ACHN (cell line): Measurements from ENCODE around the gene PELI2.

ENCODE experiments used
- DNase-seq: peaks from one replicate; pipeline ENCODE4 v3.0.0-alpha.2; 2015
- in situ Hi-C: cut with HindIII; loops from 2 replicates; pipeline ENCODE4 v1.10.0; 2017; ENCODE audit warnings: low sequenced_read_pairs, low pct_ligation_motif_present, low pct_unique_long_range_greater_than_20kb

PELI2 gene

DNA sequence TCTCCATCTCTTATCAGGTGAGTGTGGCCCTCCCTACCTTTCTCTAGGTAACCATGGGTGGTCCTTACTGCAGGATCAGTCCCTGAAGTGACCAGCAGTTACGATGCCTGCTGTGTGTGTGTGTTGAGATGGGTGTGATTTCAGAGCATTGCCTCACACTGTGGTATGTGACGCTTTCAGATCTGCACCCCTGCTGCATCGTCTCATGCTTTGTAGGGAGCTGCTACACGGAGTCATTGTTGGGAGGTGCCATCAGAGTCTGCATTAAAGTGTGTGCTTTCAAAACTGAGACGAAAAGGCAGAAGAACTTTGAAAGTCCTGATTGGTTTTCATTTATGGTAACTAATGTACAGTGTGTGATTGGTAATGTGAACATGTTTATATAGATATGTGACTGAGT is 150.5 kb downstream of the PELI2 start:
- no peak for DNase-seq
- in situ Hi-C loops = no loop called here

DNA sequence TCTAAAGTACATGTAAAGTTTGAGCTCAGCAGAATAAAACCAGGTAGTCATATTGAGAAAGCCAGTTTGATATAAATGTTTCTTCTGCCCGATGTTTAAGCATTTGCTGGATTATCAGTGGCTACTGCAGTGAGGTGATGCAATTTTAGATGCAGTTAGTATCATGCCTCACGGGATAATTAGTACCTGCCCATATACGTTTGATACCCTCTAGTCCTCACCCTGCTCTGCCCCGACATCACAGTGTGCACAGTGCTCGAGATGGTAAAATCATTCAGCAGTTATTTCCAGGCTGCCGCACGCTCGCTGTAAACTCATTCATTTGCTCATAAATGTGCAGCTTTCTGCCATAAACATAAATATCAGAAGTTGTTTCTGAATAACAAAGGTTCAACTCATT is 152.7 kb downstream of the PELI2 start:
- DNase-seq = no peak
- in situ Hi-C loops = no loop called here

- DNase-seq = no peak
Measured at GRCh38 chr14:56271970-56272369, 153.8 kb downstream of the PELI2 start.

DNA sequence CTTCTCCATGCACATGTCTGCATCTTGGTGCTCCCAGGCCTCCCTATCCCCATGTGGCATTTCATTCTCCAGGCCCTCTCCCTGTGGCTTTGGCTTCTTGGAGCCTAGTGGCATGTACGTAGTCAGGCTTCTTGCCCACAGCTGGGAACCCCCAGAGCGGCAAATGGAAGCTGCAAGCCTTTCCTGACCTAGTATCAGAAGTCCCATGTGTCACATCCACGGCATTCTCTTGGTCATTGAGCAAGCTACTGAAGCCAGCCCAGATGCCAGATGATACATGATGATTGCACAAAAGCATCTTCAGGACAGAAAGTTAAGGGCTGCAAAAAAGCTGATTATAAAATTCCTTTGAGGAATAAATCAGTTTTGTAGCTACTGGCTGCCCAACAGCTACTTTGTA is 154.9 kb downstream of the PELI2 start:
- in situ Hi-C loops = no loop called here
- DNase-seq = no peak

More at GRCh38 chr14:56271970-56272369, 153.8 kb downstream of the PELI2 start:
- in situ Hi-C loops = no loop called here

GRCh38 chr14:56273951-56274350 is 155.7 kb downstream of the PELI2 start:
- no peak for DNase-seq
- in situ Hi-C loops = no loop called here

DNA sequence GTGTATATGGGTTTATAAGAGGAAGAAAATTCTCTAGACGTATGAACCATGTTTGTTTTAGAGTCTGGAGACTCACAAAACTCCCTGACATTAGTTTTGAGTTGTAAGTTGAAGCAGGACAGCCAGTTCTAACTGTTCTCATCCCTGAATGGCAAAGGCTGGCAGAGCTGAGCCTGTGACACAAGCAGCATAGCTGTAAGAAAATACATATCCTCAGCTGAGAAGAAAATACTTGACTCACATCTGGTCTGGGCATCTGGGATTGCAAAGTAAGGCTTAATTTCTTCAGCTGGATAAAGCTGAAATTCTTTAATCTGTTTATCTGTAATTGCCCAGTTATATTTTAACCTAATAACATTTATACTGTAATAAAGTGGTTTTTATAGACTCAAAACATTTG is 156.3 kb downstream of the PELI2 start:
- in situ Hi-C loops = no loop called here
- no peak for DNase-seq

DNA sequence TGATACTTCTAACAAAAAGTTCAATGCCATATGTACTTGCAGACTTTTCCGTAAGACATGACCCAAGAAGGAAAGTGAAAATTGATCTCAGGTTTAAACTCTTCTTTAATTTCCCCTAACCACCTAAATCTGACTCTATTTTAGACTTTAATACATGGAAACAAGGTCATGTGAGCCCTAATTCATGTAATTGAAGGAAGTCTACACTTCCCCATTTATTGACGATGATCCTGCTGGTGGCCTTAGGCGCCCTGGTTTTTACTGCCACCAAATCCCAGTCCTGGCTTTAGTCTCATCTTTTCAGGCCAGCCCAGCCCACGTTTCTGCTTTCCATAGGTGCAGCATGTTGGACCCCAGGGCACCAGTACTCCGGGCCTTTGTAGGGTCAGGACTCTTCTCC is 157.9 kb downstream of the PELI2 start:
- in situ Hi-C loops = no loop called here
- DNase-seq = no peak

DNA sequence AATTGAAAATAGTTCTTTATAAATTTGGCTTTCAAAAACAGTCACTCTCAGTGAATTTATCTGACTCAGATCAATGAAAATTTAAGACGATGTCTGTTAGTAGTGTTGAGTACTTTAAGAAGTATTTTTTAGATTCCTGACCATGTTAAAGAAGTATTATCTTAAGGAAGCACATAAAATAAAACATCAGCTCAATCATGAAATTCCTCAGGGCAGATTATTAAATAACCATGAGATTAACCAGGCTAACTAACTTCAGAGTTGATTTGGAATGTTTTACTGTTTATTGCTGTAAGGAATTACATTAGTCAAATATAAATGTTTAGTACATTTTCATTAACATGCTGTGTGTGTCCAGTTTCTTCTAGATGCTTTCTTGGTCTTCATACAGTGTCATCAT is 160.2 kb downstream of the PELI2 start:
- DNase-seq = no peak
- in situ Hi-C loops = no loop called here

DNA sequence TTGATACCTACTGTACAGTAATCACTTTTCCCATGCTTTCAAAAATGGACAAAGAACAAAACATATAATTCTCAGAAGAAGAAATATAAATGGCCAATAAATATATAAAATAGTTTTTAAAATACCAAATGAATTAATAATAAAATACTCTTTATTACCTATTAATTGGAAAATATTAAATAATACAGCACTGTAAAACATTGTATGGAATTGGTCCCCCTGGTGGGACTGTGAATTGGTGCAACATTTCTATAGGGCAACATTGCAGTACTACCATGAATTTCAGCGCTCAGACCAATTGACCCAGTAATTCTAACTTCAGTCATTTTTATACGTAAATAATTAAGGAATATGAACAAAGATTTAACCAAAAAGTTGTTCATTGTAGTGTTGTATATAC is 162.6 kb downstream of the PELI2 start:
- DNase-seq = no peak
- in situ Hi-C loops = no loop called here

DNA sequence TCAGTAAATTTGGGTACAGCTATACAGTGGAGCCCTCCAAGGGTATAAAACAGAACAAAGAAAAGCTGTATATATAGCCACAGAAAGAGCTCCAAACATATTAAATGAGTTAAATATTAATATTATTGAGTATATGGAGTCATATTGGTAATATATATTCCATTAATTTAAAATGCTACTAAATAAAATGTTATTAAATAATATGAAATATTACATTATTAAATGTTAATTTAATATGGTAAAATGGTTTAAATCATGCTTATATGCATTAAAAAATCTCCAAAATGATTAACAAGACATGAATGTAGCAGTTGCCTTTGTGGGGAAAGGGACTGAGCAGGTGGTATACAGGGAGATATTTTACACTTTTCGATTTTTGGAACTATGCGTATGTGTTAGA is 164.0 kb downstream of the PELI2 start:
- no peak for DNase-seq
- in situ Hi-C loops = no loop called here

- no peak for DNase-seq
- in situ Hi-C loops = no loop called here
Measured at GRCh38 chr14:56284641-56285040, 166.4 kb downstream of the PELI2 start.

- DNase-seq = no peak
- in situ Hi-C loops = no loop called here
Measured at GRCh38 chr14:56289155-56289554, 170.9 kb downstream of the PELI2 start.

- in situ Hi-C loops = no loop called here
Measured at GRCh38 chr14:56290195-56290594, 172.0 kb downstream of the PELI2 start.

DNA sequence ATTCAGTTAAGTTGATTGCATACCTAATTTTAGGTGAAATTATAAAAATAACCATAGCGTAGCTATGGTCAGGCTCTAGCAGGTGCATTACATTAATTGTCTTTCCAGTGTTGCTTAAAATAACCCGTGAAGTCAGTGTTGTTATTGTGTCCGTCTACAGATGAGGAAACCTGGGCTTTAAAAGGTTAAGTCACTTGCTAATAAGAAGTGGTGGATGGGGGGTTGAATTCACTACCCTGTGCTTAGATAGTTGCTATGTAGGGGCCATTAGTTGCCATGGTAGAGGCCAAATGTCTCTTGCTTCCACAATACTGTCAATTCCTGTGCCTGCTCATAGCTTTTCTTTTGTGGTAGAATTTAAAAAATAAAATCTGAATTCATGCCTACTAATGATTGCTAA is 174.8 kb downstream of the PELI2 start:
- DNase-seq = no peak
- in situ Hi-C loops = no loop called here

More at GRCh38 chr14:56290195-56290594, 172.0 kb downstream of the PELI2 start:
- DNase-seq = no peak

DNA sequence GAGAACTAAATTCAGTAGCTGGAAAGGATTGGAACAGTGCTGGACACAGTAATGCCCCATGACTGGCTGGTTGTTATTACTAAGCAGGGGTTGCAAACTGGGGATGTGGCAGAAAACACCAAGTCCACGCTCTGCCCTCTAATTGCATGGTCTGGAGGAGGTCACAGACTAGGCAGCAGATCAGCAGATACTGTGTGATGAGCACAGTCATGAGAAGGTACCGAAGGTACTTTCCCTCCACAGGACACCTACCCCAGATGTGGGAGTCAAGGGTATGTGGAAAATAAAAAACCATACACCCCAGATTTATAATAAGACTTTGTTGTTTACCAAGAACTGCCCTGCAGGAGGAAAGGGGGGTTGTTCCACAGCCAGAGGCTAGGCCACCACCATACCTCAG is 175.3 kb downstream of the PELI2 start:
- DNase-seq = no peak
- in situ Hi-C loops = no loop called here

DNA sequence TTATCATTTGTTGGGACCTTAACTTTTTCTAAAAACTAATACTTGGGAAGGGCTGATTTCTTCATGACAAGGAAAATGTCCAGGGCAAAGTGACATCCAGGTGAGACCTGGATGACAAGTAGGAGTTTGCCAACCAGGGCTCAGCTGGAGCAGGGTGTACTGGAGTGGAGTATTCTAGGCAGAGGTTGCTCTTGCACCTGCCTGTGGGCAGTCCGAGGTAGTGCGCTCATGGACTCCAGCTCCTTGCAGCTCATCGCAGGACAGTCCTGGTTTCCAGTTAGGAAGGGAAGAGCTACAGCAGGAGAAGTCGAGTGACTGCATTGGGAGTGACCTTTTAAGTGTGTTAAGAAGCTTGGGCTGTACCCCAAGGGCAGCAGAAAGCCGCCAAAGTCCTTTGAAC is 175.9 kb downstream of the PELI2 start:
- in situ Hi-C loops = no loop called here
- no peak for DNase-seq

GRCh38 chr14:56295743-56296142 is 177.5 kb downstream of the PELI2 start:
- in situ Hi-C loops = no loop called here
- DNase-seq = no peak

GRCh38 chr14:56297449-56297848 is 179.2 kb downstream of the PELI2 start:
- DNase-seq = no peak
- in situ Hi-C loops = no loop called here

DNA sequence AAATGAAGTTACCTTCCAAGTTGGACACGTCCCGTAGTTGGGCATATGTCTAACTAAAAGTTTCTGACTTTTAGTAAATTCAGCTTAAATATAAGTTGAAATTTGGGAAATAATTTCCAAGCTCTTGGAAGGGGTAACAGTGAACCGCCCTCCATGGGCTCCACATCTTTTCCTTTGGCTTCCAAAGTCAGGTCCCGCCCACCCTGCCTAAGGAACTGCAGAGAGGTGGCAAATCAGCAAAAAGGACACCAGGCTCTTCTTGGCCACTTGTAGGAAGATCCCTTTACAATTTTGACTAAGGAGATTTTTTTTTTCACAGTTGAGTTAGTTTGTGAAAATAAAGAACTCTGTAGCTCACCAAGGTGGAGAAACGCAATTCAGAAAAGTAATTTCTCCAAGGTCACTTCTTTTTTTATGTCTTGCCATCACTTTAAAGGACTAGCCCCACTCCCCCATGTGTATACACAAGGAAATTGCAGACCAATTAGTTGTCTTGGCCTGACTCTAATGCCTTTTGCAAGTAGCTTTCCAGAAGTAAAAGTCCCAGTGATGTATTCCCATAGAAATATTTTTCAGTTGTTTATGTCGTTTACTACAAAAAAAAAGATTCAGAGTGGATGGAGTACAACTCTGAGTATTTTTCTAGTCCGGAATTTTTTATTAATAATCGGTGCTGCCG is 181.2 kb downstream of the PELI2 start:
- in situ Hi-C loops = no loop called here
- DNase-seq = no peak

DNA sequence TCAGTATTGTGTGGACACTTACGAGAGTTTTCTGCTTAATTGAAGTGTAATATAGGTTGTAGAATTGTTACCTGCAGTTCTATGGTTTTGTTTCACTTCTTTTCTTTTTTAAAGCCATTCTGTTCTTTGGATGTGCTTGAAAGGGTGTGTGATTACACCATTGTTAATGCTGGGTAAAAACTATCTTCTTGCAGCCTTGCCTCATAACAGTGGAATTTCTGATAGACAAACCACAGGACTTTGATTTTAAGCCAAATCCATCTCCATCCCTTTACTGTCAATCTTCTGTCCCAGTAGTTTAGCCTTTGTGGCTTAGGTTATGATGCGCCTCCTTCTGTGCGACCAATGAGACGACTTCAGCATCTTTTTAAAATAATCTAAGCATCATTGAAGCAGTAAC is 182.3 kb downstream of the PELI2 start:
- in situ Hi-C loops = no loop called here

DNA sequence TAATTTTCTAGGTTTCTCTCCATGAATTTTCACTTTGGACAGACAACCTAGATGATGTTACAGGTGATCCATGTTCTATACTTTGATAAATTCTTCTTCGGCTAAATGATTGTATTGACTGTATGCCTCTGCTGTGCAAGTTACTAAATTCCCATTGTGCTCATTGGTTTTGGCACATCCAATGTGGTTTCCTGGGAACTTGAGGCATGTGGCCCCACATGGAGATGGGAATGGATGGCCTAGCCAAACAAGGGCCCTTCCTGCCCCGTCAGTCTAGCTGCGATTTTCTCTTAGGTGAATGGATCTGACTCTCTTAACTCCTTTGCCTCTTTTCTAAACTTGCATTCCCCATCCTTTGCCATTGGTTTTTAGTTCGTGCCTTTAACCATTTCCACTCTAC is 186.2 kb downstream of the PELI2 start:
- in situ Hi-C loops = no loop called here
- DNase-seq = no peak

More for the DNA sequence above, 182.3 kb downstream of the PELI2 start:
- DNase-seq = no peak
